ENCODE measurements around the gene ASAH2B. TPM values are rescaled to one million over a fixed set of nuclear protein-coding genes. Genes with fewer than 3 reads are reported as not detected.
A peak's percentile ranks its signal among the peaks of the same experiment; 100 is the strongest.
"Not testable (repeated sequence)": the region's sequence is repeated elsewhere in the genome, so short reads cannot be mapped to it uniquely, and the experiment has no call there.

The ASAH2B gene
- 10 to 100 TPM in 1 of 2 experiments, 1 to 10 TPM in 1; 5.9 to 10.3 TPM for total RNA-seq

DNA sequence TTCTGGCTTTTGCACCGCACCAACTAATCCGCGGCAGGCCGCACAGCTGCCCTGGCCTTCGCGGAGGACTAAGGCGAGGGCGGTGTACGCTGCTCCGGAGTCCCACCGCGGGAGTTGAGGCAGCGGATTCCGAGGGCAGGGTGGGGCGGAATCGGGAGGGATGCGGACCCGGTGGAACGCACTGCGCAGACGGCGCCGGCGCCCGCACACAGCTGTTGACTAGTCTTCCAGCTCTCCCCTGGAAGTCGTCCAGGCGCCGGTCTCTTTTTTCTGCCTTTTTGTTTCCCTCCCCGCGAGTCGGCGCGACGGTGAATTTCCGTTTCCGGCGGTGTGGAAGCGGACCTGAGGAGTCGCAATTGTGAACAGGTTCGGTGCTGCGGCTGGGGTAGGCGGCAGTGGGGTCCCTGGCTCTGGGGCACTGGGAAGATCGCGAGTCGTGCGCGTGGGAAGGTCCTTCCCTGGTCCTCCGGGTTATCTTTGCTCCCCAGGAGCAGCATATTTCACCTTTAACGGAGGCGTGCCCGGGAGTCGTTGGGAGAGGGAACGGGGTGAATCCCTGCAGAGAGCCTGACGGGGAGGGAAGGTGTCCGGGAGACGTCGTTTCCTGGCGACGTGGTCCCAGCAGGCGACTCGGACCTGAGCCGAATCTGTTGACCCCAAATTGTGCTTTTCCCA is at the start of gene ASAH2B:
Gene ASAH2B, plus strand, starts transcription at position 319 of the 675 bp plus-strand sequence. CDS start 5,195 bp downstream, outside the sequence.
- Mint-ChIP-seq H3K27ac (peak within 1 kb of the TSS; percentile 97), H3K27me3 (peaks cover 1% of the 10 kb centered on the region), H3K4me3 (peak within 1 kb of the TSS; percentile 99), H3K9me3 (ENCODE audit: low read depth) (no peaks in the 10 kb centered on the region), H3K4me1 (peaks cover 15% of the 10 kb centered on the region), H3K36me3 (ENCODE audit: low read depth) (no peaks in the 10 kb centered on the region)
- ATAC-seq (peak; percentile 87), DNase-seq (peak; percentile 88)
- intact Hi-C loops (cut with DNase I, micrococcal nuclease): loop anchor here (1.0 to 10.0 kb wide), 6 partner anchors 79 to 958 kb away; partner anchors contain the start of gene CSTF2T (in 1 of the 2)
- ChIA-PET CTCF (interaction anchor here (0.8 to 0.9 kb wide), 2 partner anchors 80 to 464 kb away, joined by 3 read pairs; no protein-coding TSS in a partner anchor), POLR2A (interaction anchor here (0.5 kb wide), 1 partner anchor 40 kb away, joined by 3 read pairs; no protein-coding TSS in a partner anchor)

DNA sequence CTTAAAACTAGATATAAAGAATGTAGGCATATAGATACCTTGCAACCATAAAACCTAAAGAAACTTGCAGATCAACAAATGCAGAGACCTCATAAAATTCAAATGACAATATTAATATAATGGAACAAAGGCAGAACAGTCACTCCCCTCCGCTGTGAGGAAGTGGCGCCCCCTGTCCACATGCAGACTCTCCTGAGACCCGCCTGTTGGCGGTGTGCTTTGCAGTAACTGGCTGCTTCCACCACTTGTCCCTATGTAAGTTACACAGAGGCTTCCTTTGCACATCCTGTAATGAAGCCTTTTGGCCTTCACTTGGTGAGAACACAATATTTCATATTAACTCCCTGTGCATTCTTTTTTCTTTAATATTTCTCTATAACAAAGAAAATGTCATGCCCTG is 41.9 kb upstream of the ASAH2B start:
- POLR2A ChIA-PET; H3K27me3 Mint-ChIP-seq; H3K9me3 Mint-ChIP-seq (ENCODE audit: low read depth); H3K4me1 Mint-ChIP-seq; H3K27ac Mint-ChIP-seq; H3K4me3 Mint-ChIP-seq; CTCF ChIA-PET; intact Hi-C loops (cut with DNase I, micrococcal nuclease); H3K36me3 Mint-ChIP-seq (ENCODE audit: low read depth): not testable (repeated sequence)
- DNase-seq (peak; percentile 13), ATAC-seq (peak; percentile 73)

DNA sequence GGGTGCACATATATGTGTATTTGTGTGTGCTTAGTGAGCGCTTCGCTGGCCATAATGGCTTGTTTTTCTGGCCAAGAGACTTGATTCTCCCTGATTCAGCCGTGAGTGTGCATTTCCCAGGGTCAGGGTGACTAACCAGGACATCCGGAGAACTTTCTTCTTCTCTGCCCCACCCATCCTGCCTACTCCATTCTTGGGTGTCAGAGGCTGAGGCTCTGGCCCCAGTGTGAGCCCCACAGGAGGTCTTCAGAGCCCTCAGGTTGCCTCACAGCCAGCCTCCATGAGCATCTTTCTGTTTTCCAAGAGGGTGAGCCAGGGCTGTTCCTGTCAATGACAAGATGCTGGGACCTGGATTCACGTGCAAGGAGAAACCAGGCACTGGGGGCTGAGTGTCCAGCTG is 37.8 kb upstream of the ASAH2B start:
- DNase-seq; H3K4me3 Mint-ChIP-seq; intact Hi-C loops (cut with DNase I, micrococcal nuclease); H3K27ac Mint-ChIP-seq; H3K36me3 Mint-ChIP-seq (ENCODE audit: low read depth); ATAC-seq; H3K27me3 Mint-ChIP-seq; H3K4me1 Mint-ChIP-seq; POLR2A ChIA-PET; H3K9me3 Mint-ChIP-seq (ENCODE audit: low read depth); CTCF ChIA-PET: not testable (repeated sequence)

DNA sequence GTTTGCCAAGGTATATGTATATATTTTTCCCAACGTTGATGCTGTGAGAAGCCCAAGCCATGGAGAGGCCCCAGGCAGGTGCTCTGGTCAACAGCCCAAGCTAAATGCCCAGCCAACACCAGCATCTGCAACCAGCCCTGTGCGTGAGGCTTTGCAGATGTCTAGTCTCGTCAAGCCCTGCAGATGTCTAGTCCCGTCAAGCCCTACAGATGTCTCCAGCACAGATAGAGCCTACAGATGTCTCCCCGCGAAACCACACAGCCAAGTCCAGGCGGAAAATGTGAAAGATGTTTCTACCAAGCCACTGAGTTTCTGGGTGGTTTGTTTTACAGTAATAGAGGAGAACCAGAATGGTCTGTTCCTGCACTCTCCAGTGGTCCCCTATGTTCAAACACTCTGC is 36.7 kb upstream of the ASAH2B start:
- intact Hi-C loops (cut with DNase I, micrococcal nuclease); H3K27ac Mint-ChIP-seq; H3K4me3 Mint-ChIP-seq; H3K9me3 Mint-ChIP-seq (ENCODE audit: low read depth); CTCF ChIA-PET; ATAC-seq; DNase-seq; POLR2A ChIA-PET; H3K36me3 Mint-ChIP-seq (ENCODE audit: low read depth); H3K27me3 Mint-ChIP-seq; H3K4me1 Mint-ChIP-seq: not testable (repeated sequence)

DNA sequence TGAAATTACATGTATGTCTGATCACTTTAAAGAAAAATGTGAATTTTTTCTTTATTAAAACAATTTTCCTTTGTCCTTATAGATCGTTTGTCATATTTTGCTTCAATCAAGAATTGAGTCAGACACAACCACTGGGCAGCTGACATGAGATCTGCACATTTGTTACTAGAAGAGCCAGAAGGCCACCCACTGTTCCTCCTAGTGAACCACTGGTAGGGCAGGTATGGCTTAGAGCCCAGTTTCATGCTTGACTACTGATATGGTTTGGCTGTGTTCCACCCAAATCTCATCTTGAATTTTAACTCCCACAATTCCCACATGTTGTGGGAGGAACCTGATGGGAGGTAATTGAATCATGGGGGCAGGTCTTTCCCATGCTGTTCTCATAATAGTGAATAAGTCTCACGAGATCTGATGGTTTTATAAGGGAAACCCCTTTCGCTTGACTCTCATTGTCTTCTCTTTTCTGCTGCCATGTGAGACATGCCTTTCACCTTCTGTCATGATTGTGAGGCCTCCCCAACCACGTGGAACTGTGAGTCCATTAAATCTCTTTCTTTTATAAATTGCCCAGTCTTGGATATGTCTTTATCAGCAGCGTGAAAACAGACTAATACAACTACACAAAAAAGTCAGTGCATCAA is 35.2 kb upstream of the ASAH2B start:
- not testable (repeated sequence) for H3K27me3 Mint-ChIP-seq

DNA sequence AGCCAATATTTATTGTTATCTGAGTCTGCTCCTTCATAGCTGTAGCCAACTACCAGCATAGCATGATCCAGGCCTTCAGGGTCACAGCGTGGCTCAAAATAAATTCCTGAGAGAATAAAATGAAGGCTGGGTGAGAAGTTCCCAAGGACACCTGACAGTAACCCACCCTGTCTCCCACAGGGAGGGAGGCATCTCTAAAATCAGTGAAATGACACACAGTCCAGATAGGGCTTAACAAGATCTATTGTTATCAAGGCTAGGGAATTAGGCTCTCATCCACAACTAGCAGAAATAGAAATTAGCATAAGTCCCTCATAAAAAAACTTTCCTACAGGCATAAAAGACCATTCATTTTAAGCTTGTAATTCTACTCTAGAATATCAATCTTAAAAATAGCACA is 33.7 kb upstream of the ASAH2B start:
- intact Hi-C loops (cut with DNase I, micrococcal nuclease); H3K4me1 Mint-ChIP-seq; H3K4me3 Mint-ChIP-seq; ATAC-seq; H3K9me3 Mint-ChIP-seq (ENCODE audit: low read depth); DNase-seq; H3K27ac Mint-ChIP-seq; CTCF ChIA-PET; H3K36me3 Mint-ChIP-seq (ENCODE audit: low read depth); POLR2A ChIA-PET; H3K27me3 Mint-ChIP-seq: not testable (repeated sequence)

More for the DNA sequence above, 35.2 kb upstream of the ASAH2B start:
- H3K4me3 Mint-ChIP-seq; H3K36me3 Mint-ChIP-seq (ENCODE audit: low read depth); DNase-seq; intact Hi-C loops (cut with DNase I, micrococcal nuclease); H3K4me1 Mint-ChIP-seq; CTCF ChIA-PET; POLR2A ChIA-PET; H3K9me3 Mint-ChIP-seq (ENCODE audit: low read depth); H3K27ac Mint-ChIP-seq: not testable (repeated sequence)
- peak; percentile 47 for ATAC-seq

DNA sequence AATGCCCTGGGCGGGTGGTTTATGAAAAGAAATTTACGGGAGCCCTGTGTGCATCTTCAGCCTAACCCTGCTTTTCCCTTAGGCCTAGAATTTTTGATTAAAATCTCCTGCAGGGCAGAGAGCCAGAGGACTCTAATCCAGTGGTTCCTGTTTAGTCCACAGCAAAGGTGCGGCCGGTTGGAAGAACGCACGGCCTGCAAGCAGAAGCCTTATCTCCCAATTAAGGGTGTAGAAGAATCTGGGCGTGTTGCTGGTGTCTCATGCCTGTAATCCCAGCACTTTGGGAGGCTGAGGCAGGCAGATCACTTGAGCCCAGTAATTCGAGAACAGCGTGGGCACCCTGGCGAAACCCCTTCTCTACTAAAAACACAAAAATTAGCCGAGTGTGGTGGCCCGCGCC is 29.5 kb upstream of the ASAH2B start:
- DNase-seq; intact Hi-C loops (cut with DNase I, micrococcal nuclease); H3K9me3 Mint-ChIP-seq (ENCODE audit: low read depth); ATAC-seq; H3K4me3 Mint-ChIP-seq; H3K4me1 Mint-ChIP-seq; H3K27ac Mint-ChIP-seq; H3K36me3 Mint-ChIP-seq (ENCODE audit: low read depth); CTCF ChIA-PET; H3K27me3 Mint-ChIP-seq; POLR2A ChIA-PET: not testable (repeated sequence)

DNA sequence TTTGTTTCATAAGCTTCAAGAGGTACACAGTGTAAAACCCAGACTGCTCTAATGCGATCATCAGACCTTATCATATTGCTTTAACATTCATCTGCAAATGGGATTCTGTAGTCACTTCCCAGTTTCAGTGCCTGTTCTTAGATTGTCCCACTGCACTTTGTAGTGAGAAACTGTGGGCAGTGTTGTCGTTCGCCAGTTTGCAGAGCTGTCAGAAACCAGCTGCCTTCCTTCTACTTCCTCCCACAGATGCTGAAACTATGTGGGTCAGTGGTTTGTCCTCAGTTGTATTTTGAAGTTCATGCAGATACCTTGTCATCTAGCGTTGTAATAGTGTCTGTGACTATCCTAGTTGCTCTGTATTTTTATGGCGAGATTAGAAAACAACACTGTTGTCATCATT is 15.9 kb upstream of the ASAH2B start:
- ATAC-seq; DNase-seq; H3K27ac Mint-ChIP-seq; CTCF ChIA-PET; H3K4me1 Mint-ChIP-seq; H3K4me3 Mint-ChIP-seq; H3K9me3 Mint-ChIP-seq (ENCODE audit: low read depth); H3K36me3 Mint-ChIP-seq (ENCODE audit: low read depth); intact Hi-C loops (cut with DNase I, micrococcal nuclease); POLR2A ChIA-PET: not testable (repeated sequence)
- peaks cover 26% of the 10 kb centered on the region for H3K27me3 Mint-ChIP-seq

DNA sequence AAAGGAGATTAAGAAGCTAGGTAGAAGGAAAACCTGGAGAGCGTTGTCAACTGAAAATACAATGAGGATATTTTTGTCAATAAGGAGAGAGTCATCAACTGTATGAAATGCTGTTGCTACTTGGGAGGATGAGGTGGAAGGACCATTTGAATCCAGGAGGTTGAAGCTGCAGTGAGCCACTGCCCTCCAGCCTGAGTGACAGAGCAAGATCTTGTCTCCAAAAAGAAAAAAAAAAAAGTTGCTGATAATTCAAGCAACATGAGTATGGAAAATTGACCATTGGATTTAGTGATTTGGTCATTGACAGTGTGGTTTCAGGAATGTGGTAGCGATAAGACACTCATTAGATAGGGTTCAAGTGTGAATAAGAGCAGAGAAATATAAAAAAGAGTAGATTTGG is 11.6 kb upstream of the ASAH2B start:
- intact Hi-C loops (cut with DNase I, micrococcal nuclease); H3K9me3 Mint-ChIP-seq (ENCODE audit: low read depth); POLR2A ChIA-PET; H3K4me3 Mint-ChIP-seq; DNase-seq; ATAC-seq; H3K4me1 Mint-ChIP-seq; H3K27ac Mint-ChIP-seq; H3K36me3 Mint-ChIP-seq (ENCODE audit: low read depth): not testable (repeated sequence)
- CTCF ChIA-PET: interaction anchor here (0.6 kb wide), 1 partner anchor 85 kb away, joined by 3 read pairs; no protein-coding TSS in a partner anchor
- peaks cover 30% of the 10 kb centered on the region for H3K27me3 Mint-ChIP-seq

DNA sequence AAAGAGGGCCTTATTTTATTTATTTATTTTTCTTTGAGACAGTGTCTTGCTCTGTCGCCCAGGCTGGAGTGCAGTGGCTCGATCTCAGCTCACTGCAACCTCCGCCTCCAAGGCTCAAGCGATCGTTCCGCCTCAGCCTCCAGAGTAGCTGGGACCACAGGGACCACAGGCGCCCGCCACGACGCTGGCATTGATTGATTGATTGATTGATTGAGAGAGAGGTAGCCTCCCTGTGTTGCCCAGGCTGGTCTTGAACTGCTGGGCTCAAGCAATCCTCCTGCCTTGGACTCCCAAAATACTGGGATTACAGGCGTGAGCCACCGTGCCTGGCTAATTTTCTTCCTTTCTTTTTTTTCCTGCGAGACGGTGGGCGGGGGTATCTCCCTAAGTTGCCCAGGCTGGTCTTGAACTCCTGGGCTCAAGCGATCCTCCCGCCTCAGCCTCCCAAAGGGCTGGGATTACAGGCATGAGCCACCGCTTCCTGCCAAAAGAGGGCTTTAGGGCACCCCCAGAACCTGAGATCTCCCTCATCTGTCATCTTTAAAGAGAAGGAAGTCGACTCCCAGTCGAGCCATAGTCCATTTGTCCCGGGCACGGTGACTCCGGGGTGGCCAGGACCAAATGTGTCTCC is 634 bp upstream of the ASAH2B start:
- ChIA-PET CTCF (interaction anchor here (0.8 to 0.9 kb wide), 2 partner anchors 79 to 463 kb away, joined by 3 read pairs; no protein-coding TSS in a partner anchor), POLR2A (interaction anchor here (0.5 kb wide), 1 partner anchor 39 kb away, joined by 3 read pairs; no protein-coding TSS in a partner anchor)
- intact Hi-C loops (cut with DNase I, micrococcal nuclease): loop anchor here (5.0 to 10.0 kb wide), 3 partner anchors 87 to 958 kb away; partner anchors contain the start of gene CSTF2T (in 1 of the 2)
- H3K4me3 Mint-ChIP-seq: peak overlapping the region; percentile 99
- ATAC-seq; H3K36me3 Mint-ChIP-seq (ENCODE audit: low read depth); H3K27me3 Mint-ChIP-seq; DNase-seq; H3K9me3 Mint-ChIP-seq (ENCODE audit: low read depth): not testable (repeated sequence)
- peaks cover 15% of the 10 kb centered on the region for H3K4me1 Mint-ChIP-seq
- peak overlapping the region; percentile 97 for H3K27ac Mint-ChIP-seq

DNA sequence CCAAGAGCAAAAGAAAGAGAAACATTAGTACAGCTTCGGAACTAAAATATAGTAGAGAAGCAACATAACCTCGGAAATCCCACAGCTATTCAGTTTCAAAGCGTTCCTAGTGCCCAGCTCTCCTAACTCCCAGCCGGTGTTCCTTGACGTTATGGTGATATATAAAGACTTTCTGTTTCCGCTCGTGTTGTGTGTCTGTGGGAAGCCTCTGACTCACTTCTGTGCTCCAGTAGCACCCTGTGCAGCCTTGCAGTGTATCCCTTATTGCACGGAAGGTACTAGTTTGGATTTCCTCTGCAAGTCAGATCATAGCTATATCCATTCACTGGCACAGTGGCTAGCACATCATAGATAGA is 535 bp downstream of the ASAH2B start:
- POLR2A ChIA-PET: no interaction called here
- H3K27me3 Mint-ChIP-seq: no peaks in the 10 kb centered on the region
- peak; percentile 57 for DNase-seq
- intact Hi-C loops (cut with DNase I, micrococcal nuclease): loop anchor here (1.0 to 5.0 kb wide), 3 partner anchors 80 to 543 kb away; no protein-coding TSS in a partner anchor
- H3K27ac Mint-ChIP-seq: peak overlapping the region; percentile 97
- peak overlapping the region; percentile 99 for H3K4me3 Mint-ChIP-seq
- peaks cover 15% of the 10 kb centered on the region for H3K4me1 Mint-ChIP-seq
- no peaks in the 10 kb centered on the region for H3K36me3 Mint-ChIP-seq (ENCODE audit: low read depth)
- CTCF ChIA-PET: interaction anchor here (0.9 kb wide), 1 partner anchor 464 kb away, joined by 3 read pairs; no protein-coding TSS in a partner anchor
- no peaks in the 10 kb centered on the region for H3K9me3 Mint-ChIP-seq (ENCODE audit: low read depth)
- peak; percentile 68 for ATAC-seq

Measured in activated CD4-positive, alpha-beta T cell treated with anti-CD3 and anti-CD28 coated beads for 36 hours (primary cell).